ENCODE measurements around the gene FSTL3. TPM values are rescaled to one million over a fixed set of nuclear protein-coding genes. Genes with fewer than 3 reads are reported as not detected.
"Not testable (repeated sequence)": the region's sequence is repeated elsewhere in the genome, so short reads cannot be mapped to it uniquely, and the experiment has no call there.

Gene FSTL3
- total and polyA plus RNA-seq, 3 donors from 2014 or later = 98.6 to 397 (median 343) TPM

DNA sequence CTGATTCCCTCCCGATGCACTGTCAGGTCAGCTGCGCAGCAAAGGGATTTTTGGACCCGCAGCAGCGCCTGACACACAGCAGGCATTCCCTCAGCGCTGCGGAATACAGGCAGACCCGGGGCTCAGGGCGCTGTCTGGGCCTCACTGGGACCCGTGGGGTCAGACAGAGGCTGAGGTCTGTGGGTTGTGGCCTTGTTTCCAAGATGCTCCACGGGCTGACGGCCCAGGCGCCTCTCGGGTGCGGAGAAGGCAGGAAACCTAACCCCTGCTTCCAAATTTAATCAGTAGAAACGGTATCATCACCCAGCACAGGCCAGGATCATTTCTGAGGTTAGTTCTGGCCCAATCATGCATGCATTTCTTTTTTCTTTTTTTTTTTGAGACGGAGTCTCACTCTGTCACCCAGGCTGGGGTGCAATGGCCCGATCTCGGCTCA lies 12.5 kb upstream of the FSTL3 start:
- Histone ChIP-seq H3K4me1 (peaks cover 46% of the 10 kb centered on the region), H3K9me3 (no peaks in the 10 kb centered on the region), H3K4me3 (peak overlapping the region; percentile 60 to 97), H3K36me3 (ENCODE audit: low read depth, missing control alignments) (no peaks in the 10 kb centered on the region), H3K27me3 (no peaks in the 10 kb centered on the region), H3K27ac (peak overlapping the region; percentile 46 to 96)
- 17 to 35% methylated on average over 15 to 18 of the region's 18 CpGs for WGBS, 2 donors
- TF ChIP-seq, protein P1, sequence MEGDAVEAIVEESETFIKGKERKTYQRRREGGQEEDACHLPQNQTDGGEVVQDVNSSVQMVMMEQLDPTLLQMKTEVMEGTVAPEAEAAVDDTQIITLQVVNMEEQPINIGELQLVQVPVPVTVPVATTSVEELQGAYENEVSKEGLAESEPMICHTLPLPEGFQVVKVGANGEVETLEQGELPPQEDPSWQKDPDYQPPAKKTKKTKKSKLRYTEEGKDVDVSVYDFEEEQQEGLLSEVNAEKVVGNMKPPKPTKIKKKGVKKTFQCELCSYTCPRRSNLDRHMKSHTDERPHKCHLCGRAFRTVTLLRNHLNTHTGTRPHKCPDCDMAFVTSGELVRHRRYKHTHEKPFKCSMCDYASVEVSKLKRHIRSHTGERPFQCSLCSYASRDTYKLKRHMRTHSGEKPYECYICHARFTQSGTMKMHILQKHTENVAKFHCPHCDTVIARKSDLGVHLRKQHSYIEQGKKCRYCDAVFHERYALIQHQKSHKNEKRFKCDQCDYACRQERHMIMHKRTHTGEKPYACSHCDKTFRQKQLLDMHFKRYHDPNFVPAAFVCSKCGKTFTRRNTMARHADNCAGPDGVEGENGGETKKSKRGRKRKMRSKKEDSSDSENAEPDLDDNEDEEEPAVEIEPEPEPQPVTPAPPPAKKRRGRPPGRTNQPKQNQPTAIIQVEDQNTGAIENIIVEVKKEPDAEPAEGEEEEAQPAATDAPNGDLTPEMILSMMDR (IDR thresholded peaks at IDR 0.05) = no peak
- TF ChIP-seq POLR2A (IDR thresholded peaks at IDR 0.05) = no peak
- DNase-seq = no peak
- intact Hi-C loops (cut with DNase I; ENCODE audit: low total_unique reads) = no loop called here

DNA sequence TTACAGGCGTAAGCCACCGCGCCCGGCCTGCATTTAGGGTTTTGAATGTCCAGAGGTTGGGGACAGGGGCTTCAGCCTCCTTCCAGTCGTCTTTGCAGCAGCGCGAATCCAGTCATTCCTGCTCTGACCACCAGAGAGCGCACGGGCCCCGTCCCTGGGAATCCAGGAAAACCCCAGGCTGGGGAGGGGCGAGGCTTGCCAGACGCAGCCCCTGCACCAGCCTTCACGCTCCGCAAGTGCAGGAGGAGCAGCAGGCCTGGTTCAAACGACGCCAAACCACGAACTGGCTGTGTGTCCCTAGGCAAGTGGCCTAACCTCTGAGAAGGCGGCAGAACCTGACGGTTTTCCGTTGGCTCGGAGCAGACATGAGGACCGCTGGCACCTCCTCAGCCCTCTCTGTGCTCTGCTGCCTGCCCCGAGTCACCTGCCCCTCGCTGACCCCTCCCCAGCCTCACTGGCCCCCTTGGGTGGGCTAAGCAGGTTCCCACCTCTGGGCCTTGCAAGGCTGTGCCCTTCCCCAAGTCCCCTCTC lies 11.2 kb upstream of the FSTL3 start:
- Histone ChIP-seq H3K9me3 (no peaks in the 10 kb centered on the region), H3K27ac (no peak overlapping the region), H3K27me3 (no peaks in the 10 kb centered on the region), H3K4me1 (peaks cover 34% of the 10 kb centered on the region), H3K4me3 (no peak overlapping the region), H3K36me3 (ENCODE audit: low read depth, missing control alignments) (no peaks in the 10 kb centered on the region)
- TF ChIP-seq, protein P1 (IDR thresholded peaks at IDR 0.05) = peak; percentile 82 to 96 (median 90)
- no peak for TF ChIP-seq POLR2A (IDR thresholded peaks at IDR 0.05)
- 28 to 36% methylated on average over 24 of the region's 24 CpGs for WGBS, 2 donors
- peak; percentile 83 for DNase-seq
- intact Hi-C loops (cut with DNase I; ENCODE audit: low total_unique reads) = loop anchor here (5.0 kb wide), 1 partner anchor 67 kb away; no protein-coding TSS in a partner anchor

GRCh38 chr19:666985-667573 lies 9.1 kb upstream of the FSTL3 start:
- H3K27ac ChIP-seq = not testable (repeated sequence)
- intact Hi-C loops (cut with DNase I; ENCODE audit: low total_unique reads) = loop anchor here (5.0 kb wide), 1 partner anchor 65 kb away; no protein-coding TSS in a partner anchor
- WGBS, 2 donors = 88 to 90% methylated on average over 16 to 35 of the region's 38 CpGs

GRCh38 chr19:668675-669434 lies 7.3 kb upstream of the FSTL3 start:
- not testable (repeated sequence) for H3K36me3 ChIP-seq (ENCODE audit: low read depth, missing control alignments); H3K4me1 ChIP-seq; H3K27ac ChIP-seq; DNase-seq; H3K27me3 ChIP-seq; H3K9me3 ChIP-seq; H3K4me3 ChIP-seq
- 67 to 75% methylated on average over 12 of the region's 12 CpGs for WGBS, 2 donors
- intact Hi-C loops (cut with DNase I; ENCODE audit: low total_unique reads) = loop anchor here (5.0 kb wide), 1 partner anchor 63 kb away; no protein-coding TSS in a partner anchor

More at GRCh38 chr19:666985-667573, 9.1 kb upstream of the FSTL3 start:
- H3K36me3 ChIP-seq (ENCODE audit: low read depth, missing control alignments); H3K9me3 ChIP-seq; H3K27me3 ChIP-seq; H3K4me3 ChIP-seq; DNase-seq: not testable (repeated sequence)
- H3K4me1 ChIP-seq = peaks cover 13% of the 10 kb centered on the region

GRCh38 chr19:670609-671075 lies 5.5 kb upstream of the FSTL3 start:
- 67 to 89% methylated on average over 5 to 9 of the region's 9 CpGs for WGBS, 2 donors
- Histone ChIP-seq H3K36me3 (ENCODE audit: low read depth, missing control alignments) (no peaks in the 10 kb centered on the region), H3K4me1 (peaks cover 21% of the 10 kb centered on the region), H3K4me3 (no peak overlapping the region), H3K9me3 (no peaks in the 10 kb centered on the region), H3K27me3 (no peaks in the 10 kb centered on the region), H3K27ac (no peak overlapping the region)
- no peak for DNase-seq
- intact Hi-C loops (cut with DNase I; ENCODE audit: low total_unique reads) = no loop called here
- TF ChIP-seq, protein P1 (IDR thresholded peaks at IDR 0.05) = no peak
- TF ChIP-seq POLR2A (IDR thresholded peaks at IDR 0.05) = no peak

Measured in testis (tissue), 3 donors.